ENCODE results near the gene DMD.

DMD gene

GRCh38 chrX:31563792-31564191 is 1647.6 kb downstream of the DMD start:
- Mint-ChIP-seq H3K9me3 (peaks cover 6% of the 10 kb centered on the region), H3K4me3 (no peak overlapping the region), H3K27me3 (ENCODE audit: low read depth) (no peaks in the 10 kb centered on the region), H3K4me1 (no peaks in the 10 kb centered on the region), H3K36me3 (ENCODE audit: low read depth) (peaks cover 3% of the 10 kb centered on the region), H3K27ac (no peak overlapping the region)
- TF ChIP-seq CTCF (IDR thresholded peaks at IDR 0.05; ENCODE audit: unreplicated experiment in 3 of 3): no peak

- peaks cover 19% of the 10 kb centered on the region for H3K9me3 Mint-ChIP-seq
- no peak overlapping the region for H3K27ac Mint-ChIP-seq
- TF ChIP-seq CTCF (IDR thresholded peaks at IDR 0.05; ENCODE audit: unreplicated experiment in 3 of 3): no peak
- no peaks in the 10 kb centered on the region for H3K4me1 Mint-ChIP-seq
- H3K4me3 Mint-ChIP-seq: no peak overlapping the region
- peaks cover 3% of the 10 kb centered on the region for H3K36me3 Mint-ChIP-seq (ENCODE audit: low read depth)
- no peaks in the 10 kb centered on the region for H3K27me3 Mint-ChIP-seq (ENCODE audit: low read depth)
Measured at GRCh38 chrX:31555506-31555905, 1655.8 kb downstream of the DMD start.

- Mint-ChIP-seq H3K9me3 (peaks cover 13% of the 10 kb centered on the region), H3K4me3 (no peak overlapping the region), H3K27ac (no peak overlapping the region), H3K4me1 (no peaks in the 10 kb centered on the region), H3K36me3 (ENCODE audit: low read depth) (no peaks in the 10 kb centered on the region), H3K27me3 (ENCODE audit: low read depth) (no peaks in the 10 kb centered on the region)
- TF ChIP-seq CTCF (IDR thresholded peaks at IDR 0.05; ENCODE audit: unreplicated experiment in 3 of 3): no peak
Measured at GRCh38 chrX:31551913-31552312, 1659.4 kb downstream of the DMD start.

GRCh38 chrX:31550158-31550557 is 1661.2 kb downstream of the DMD start:
- Mint-ChIP-seq H3K27me3 (ENCODE audit: low read depth) (no peaks in the 10 kb centered on the region), H3K4me1 (no peaks in the 10 kb centered on the region), H3K4me3 (no peak overlapping the region), H3K36me3 (ENCODE audit: low read depth) (no peaks in the 10 kb centered on the region), H3K27ac (no peak overlapping the region), H3K9me3 (peaks cover 13% of the 10 kb centered on the region)
- no peak for TF ChIP-seq CTCF (IDR thresholded peaks at IDR 0.05; ENCODE audit: unreplicated experiment in 3 of 3)

- H3K4me1 Mint-ChIP-seq: no peaks in the 10 kb centered on the region
- no peak overlapping the region for H3K27ac Mint-ChIP-seq
- H3K27me3 Mint-ChIP-seq (ENCODE audit: low read depth): no peaks in the 10 kb centered on the region
- no peak for TF ChIP-seq CTCF (IDR thresholded peaks at IDR 0.05; ENCODE audit: unreplicated experiment in 3 of 3)
- no peak overlapping the region for H3K4me3 Mint-ChIP-seq
- H3K36me3 Mint-ChIP-seq (ENCODE audit: low read depth): no peaks in the 10 kb centered on the region
- H3K9me3 Mint-ChIP-seq: peaks cover 7% of the 10 kb centered on the region
Measured at GRCh38 chrX:31547816-31548215, 1663.5 kb downstream of the DMD start.

GRCh38 chrX:31547416-31547815 is 1663.9 kb downstream of the DMD start:
- H3K4me1 Mint-ChIP-seq: no peaks in the 10 kb centered on the region
- no peaks in the 10 kb centered on the region for H3K27me3 Mint-ChIP-seq (ENCODE audit: low read depth)
- H3K36me3 Mint-ChIP-seq (ENCODE audit: low read depth): no peaks in the 10 kb centered on the region
- no peak overlapping the region for H3K27ac Mint-ChIP-seq
- no peak for TF ChIP-seq CTCF (IDR thresholded peaks at IDR 0.05; ENCODE audit: unreplicated experiment in 3 of 3)
- peaks cover 9% of the 10 kb centered on the region for H3K9me3 Mint-ChIP-seq
- no peak overlapping the region for H3K4me3 Mint-ChIP-seq
